ENCODE results near the gene ANGPTL2.

DNA sequence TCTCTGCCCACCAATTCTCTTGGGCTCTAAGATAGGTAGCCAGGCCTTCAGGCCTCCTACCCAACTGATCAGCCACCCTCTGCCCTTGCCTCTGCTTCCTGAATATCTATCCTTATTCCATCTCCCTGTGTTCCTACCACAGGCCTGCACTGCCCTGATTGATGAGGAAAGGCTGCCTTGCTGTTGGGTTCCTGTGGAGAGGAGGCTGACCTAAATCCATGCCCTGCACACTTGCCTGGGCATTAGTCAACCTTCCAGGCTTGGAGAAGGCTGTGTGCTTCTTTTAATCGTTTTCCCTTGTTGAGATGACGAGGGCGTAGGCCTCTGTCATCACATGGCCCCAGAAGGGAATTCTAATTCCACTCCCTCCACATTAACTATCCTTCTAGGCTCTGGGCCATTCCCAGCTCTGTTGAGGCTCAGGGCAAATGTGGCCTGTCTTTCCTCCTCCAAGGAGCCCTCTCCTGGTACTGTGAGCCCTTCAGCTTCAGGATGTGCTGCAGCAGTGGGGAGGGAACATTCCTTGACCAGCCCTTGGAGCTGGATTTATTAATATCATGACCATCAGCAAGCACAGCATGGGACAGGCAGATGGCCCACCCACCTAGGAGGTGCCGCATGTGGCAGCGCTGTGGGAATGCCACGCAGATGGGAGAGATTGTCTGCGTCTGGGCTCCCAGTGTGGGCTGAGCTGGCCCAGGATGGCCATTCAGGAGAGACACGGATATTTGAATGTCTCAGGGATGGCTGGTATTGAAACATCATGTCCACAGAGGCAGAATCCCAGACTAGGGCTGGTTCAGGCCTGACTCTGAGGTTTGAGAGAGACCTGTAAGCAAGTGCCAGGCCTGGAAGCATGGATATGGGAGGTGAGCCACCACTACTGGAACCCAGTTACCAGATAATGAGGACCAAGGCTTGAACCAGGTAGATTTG is 40.9 kb downstream of the ANGPTL2 start:
- no peak for TF ChIP-seq POLR2A (IDR thresholded peaks at IDR 0.05; ENCODE audit: low read length)
- no peak for TF ChIP-seq GATA1 (IDR thresholded peaks at IDR 0.05; ENCODE audit: low read depth, low read length)

Measured in erythroblast (primary cell).